ENCODE data around the gene ULK2.
"Not testable (repeated sequence)": the region's sequence is repeated elsewhere in the genome, so short reads cannot be mapped to it uniquely, and the experiment has no call there.

The ULK2 gene

GRCh38 chr17:19860647-19861177 is 7.0 kb downstream of the ULK2 start:
- not testable (repeated sequence) for DNase-seq

- DNase-seq = no peak
These were observed 10.1 kb downstream of the ULK2 start for GRCh38 chr17:19857640-19858039.

GRCh38 chr17:19833914-19834313 is 33.8 kb downstream of the ULK2 start:
- no peak for DNase-seq

- DNase-seq = no peak
These were observed 37.7 kb downstream of the ULK2 start for GRCh38 chr17:19830061-19830460.

GRCh38 chr17:19812407-19812806 is 55.3 kb downstream of the ULK2 start:
- no peak for DNase-seq

- DNase-seq = no peak
These were observed 62.7 kb downstream of the ULK2 start for GRCh38 chr17:19805006-19805405.

GRCh38 chr17:19800571-19800970 is 67.2 kb downstream of the ULK2 start:
- DNase-seq = no peak

- DNase-seq = no peak
These were observed 67.9 kb downstream of the ULK2 start for GRCh38 chr17:19799796-19800195.

- DNase-seq = no peak
These were observed 71.3 kb downstream of the ULK2 start for GRCh38 chr17:19796457-19796856.

- no peak for DNase-seq
These were observed 75.7 kb downstream of the ULK2 start for GRCh38 chr17:19791918-19792550.

GRCh38 chr17:19787733-19788357 is 79.9 kb downstream of the ULK2 start:
- DNase-seq = no peak

GRCh38 chr17:19785854-19786253 is 81.9 kb downstream of the ULK2 start:
- DNase-seq = no peak

- DNase-seq = no peak
These were observed 86.0 kb downstream of the ULK2 start for GRCh38 chr17:19781488-19782458.

GRCh38 chr17:19780846-19781245 is 86.9 kb downstream of the ULK2 start:
- DNase-seq = no peak

GRCh38 chr17:19773534-19773933 is 94.2 kb downstream of the ULK2 start:
- no peak for DNase-seq

- no peak for DNase-seq
These were observed 95.6 kb downstream of the ULK2 start for GRCh38 chr17:19771971-19772630.

GRCh38 chr17:19770985-19771735 is 96.6 kb downstream of the ULK2 start:
- no peak for DNase-seq

GRCh38 chr17:19769946-19770652 is 97.6 kb downstream of the ULK2 start:
- no peak for DNase-seq

GRCh38 chr17:19768046-19768782 is 99.5 kb downstream of the ULK2 start:
- no peak for DNase-seq

GRCh38 chr17:19766421-19767270 is 101.1 kb downstream of the ULK2 start:
- DNase-seq = peak; percentile 82

Measured in activated naive CD4-positive, alpha-beta T cell treated with anti-CD3 and anti-CD28 coated beads, Interleukin-2, amount 50 U/mL, for 16 hours (primary cell).